GM12864 (cell line): Measurements from ENCODE around the gene TMEM37.

Experiments used
- DNase-seq: peaks from one replicate; pipeline ENCODE4 v3.0.0-alpha.2; 2011; ENCODE audit warnings: low read depth
- H3K4me3 ChIP-seq: 2 replicates; pipeline ENCODE4 v1.5.1; 2011; ENCODE audit warnings: mild to moderate bottlenecking, low read depth, low read length, control low read depth
- TF ChIP-seq, protein P1 (sequence below): IDR thresholded peaks from 2 replicates; pipeline ENCODE4 v1.5.1; 2011; ENCODE audit warnings: low read depth, mild to moderate bottlenecking, moderate library complexity, low read length, control low read depth, inconsistent platforms; ENCODE audit errors: missing control alignments

Gene TMEM37

DNA sequence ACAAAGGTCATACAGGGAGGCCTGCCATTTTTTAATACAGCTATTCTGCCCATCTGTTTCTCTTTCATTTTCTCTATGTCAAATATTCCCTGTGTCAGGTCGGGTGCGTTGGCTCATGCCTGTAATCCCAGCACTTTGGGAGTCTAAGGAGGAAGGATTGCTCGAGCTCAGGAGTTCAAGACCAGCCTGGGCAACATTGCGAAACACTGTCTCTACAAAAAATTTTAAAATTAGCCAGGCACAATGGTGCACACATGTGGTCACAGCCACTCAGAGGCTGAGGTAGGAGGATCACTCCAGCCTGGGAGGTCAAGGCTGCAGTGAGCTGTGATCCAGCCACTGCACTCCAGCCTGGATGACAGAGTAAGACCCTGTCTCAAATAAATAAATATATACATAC is 34.7 kb downstream of the TMEM37 start:
- TF ChIP-seq, protein P1, sequence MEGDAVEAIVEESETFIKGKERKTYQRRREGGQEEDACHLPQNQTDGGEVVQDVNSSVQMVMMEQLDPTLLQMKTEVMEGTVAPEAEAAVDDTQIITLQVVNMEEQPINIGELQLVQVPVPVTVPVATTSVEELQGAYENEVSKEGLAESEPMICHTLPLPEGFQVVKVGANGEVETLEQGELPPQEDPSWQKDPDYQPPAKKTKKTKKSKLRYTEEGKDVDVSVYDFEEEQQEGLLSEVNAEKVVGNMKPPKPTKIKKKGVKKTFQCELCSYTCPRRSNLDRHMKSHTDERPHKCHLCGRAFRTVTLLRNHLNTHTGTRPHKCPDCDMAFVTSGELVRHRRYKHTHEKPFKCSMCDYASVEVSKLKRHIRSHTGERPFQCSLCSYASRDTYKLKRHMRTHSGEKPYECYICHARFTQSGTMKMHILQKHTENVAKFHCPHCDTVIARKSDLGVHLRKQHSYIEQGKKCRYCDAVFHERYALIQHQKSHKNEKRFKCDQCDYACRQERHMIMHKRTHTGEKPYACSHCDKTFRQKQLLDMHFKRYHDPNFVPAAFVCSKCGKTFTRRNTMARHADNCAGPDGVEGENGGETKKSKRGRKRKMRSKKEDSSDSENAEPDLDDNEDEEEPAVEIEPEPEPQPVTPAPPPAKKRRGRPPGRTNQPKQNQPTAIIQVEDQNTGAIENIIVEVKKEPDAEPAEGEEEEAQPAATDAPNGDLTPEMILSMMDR = no peak
- no peak overlapping the region for H3K4me3 ChIP-seq
- DNase-seq = no peak

DNA sequence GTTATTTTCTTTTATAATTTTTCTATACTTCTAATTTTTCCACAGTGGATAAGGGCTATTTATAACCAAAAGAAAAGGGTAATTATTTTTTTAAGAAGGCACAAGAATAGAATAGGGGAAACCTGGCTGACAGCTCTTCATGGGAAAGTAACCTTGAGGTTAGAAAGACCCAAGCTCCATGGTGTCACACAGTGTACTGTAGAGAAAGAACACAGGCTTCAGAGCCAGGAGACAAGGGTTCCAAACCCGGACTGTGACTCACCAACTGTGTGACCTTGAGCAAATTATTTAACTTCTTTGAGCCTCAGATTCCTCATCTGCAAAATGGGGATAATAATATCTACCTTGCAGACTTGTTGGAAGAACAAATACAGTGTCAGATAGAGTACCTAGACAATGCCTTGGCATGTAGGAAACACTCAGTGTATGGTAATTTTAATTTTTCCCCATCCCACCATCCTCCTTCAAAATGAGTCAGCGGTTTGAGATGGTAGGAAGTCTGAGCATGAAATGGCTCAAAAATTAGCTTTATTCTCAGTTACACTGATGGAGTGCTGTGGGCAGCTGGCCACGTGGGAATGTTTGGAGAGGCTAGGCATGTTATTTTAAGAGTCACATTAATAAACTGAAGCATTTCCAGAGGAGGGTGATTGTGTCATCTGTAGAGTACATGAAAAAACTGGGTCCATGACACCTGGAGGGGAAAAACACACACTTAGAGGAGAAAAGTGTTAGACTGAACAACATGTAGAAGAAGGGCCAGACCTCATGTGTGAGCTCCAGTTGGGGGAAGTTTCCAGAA is 36.7 kb downstream of the TMEM37 start:
- TF ChIP-seq, protein P1 = no peak
- DNase-seq = no peak
- no peak overlapping the region for H3K4me3 ChIP-seq

DNA sequence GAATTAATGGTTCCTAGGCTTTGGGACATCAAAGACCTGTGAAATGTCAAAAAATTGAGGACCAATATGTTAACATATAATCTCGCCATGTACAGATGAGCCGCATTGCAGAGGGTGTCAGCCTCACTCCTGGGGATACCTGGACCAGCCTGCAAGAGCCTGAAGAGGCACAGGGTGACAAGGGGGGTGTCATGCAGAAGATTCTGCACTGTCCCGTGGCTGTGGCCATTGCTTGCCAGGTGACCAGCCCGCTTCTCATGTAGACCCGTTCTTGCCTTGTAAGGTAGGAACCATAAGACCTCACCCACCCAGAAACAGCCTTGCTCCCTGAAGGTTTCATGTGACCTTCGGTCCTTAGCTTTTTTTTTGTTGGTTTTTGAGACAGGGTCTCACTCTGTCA is 37.5 kb downstream of the TMEM37 start:
- TF ChIP-seq, protein P1 = no peak
- no peak for DNase-seq
- no peak overlapping the region for H3K4me3 ChIP-seq

DNA sequence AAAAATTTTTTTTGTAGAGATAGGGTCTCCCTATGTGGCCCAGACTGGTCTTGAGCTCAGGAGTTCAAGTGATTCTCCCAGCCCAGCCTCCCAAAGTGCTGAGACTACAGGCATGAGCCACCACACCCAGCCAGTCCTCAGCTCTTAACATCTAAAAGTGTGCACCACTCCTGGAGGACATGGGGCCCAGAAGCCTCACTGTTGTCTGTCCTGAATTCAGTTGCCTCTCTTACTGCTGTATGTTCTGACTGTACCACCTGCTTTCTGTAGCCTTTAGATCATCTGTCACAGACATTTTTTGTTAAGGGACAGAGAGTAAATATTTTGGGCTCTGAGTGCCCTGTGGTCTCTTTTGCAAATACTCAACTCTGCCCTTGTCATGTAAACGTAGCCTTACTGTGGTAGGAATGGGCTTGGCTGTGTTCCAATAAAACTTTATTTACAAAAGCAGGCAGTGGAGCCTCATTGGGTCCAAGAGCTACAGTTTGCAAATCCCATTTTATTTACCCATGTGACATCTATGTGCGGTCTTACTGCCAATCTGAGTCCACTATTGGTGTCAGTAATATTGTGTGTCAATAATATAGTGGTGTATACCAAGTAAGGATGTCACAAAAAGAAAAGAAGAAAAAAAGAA is 38.1 kb downstream of the TMEM37 start:
- no peak overlapping the region for H3K4me3 ChIP-seq
- TF ChIP-seq, protein P1 = no peak
- DNase-seq = no peak

DNA sequence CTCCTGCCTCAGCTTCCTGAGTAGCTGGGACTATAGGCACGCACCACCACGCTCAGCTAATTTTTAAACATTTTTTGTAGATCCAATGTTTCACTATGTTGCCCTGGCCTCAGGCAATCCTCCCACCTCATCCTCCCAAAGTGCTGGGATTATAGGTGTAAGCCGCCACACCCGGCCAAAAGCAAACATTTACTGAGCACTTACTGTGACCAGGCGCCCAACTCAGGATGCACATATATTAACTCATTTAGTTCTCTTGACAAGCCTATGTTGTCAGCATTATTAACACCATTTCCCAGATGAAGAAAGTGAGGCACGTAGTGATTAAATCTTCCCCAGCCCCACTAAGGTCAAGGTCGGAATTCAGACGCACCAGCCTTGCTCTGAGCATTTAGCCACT is 41.1 kb downstream of the TMEM37 start:
- TF ChIP-seq, protein P1 = no peak
- no peak overlapping the region for H3K4me3 ChIP-seq
- no peak for DNase-seq

DNA sequence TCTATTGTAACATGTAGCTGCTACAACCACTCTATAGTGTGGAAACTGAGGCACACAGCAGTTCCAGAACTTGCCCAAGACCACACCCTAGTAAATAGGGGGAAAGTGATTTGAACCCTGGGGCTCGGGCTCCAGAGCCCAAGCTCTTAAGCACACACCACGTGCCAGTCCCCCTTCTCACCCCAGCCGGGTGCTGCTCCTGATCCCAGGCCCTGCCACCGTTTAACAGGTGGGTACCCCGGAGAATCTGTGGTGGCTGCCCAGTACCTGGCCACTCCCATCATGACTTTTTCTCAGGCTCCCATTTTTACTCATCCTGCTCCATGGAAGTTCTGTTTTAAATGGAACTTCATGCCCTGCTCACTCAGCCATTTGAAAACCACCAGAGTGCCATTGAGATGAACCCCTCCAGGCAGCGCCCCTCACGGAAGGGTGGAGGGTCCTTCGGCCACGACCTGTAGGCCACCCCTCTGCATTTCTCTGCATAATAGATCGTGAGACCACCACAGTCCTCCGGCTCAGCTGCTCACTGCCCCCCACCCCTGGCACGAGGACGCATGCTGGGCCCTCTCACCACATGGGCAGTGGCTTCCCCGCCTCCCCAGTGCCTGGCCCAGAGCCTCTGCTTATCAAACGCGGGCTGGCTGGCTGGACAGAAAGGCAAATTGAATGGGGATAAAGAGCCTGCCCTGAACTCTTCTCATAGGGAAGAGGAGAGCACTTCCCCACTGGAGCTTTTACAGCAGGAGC is 42.1 kb downstream of the TMEM37 start:
- no peak for DNase-seq
- no peak overlapping the region for H3K4me3 ChIP-seq
- TF ChIP-seq, protein P1 = no peak
